DMS153 (cell line): ENCODE measurements around the gene PELI2.

Experiments
- DNase-seq: peaks from one replicate; lab custom pipeline; 2025; lab: John Stamatoyannopoulos, UW

PELI2 gene

DNA sequence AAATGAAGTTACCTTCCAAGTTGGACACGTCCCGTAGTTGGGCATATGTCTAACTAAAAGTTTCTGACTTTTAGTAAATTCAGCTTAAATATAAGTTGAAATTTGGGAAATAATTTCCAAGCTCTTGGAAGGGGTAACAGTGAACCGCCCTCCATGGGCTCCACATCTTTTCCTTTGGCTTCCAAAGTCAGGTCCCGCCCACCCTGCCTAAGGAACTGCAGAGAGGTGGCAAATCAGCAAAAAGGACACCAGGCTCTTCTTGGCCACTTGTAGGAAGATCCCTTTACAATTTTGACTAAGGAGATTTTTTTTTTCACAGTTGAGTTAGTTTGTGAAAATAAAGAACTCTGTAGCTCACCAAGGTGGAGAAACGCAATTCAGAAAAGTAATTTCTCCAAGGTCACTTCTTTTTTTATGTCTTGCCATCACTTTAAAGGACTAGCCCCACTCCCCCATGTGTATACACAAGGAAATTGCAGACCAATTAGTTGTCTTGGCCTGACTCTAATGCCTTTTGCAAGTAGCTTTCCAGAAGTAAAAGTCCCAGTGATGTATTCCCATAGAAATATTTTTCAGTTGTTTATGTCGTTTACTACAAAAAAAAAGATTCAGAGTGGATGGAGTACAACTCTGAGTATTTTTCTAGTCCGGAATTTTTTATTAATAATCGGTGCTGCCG, 181.2 kb downstream of the PELI2 start:
- DNase-seq: no peak

- DNase-seq: no peak
Measured at GRCh38 chr14:56300495-56300894, 182.3 kb downstream of the PELI2 start.

- no peak for DNase-seq
Measured at GRCh38 chr14:56304456-56304855, 186.2 kb downstream of the PELI2 start.

DNA sequence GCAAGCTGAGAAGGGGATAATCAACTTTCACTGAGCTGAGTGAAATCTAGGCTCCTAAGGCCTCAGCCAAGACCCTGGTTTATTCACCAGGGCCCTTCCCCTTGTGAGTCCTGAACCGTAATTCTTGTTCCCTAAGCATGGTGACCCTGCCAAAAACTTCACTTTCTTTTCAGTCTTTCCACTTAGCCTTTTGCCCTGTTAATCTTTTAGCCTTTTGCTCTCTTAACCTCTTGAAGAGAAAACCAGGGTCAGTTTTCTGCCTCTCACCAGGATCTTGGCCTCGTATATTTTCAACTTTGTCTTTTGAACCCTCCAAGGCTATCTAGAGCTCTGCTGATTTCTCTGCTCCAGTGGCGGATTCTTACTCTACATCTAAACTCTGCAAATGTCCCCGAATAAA, 191.0 kb downstream of the PELI2 start:
- no peak for DNase-seq

DNA sequence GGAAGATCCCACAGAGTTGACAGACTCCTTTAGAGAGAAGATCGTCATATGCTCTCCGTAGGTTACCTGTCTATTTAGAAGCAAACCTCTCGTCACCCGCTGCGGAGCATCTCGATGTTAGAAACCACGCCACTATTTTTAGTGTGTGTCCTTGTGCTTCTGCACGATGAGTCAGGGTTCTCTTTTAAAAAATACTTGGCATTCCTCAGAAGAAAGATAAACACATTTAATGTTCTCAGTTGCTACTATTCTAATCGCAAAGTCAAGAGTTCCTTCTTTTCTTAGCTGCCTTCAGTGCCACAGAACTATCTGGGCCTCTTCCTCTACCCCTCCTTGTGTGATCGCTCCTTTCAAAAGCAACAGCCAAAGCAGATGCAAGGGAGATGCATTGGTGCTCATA, 192.4 kb downstream of the PELI2 start:
- no peak for DNase-seq

- no peak for DNase-seq
Measured at GRCh38 chr14:56313789-56314188, 195.6 kb downstream of the PELI2 start.

DNA sequence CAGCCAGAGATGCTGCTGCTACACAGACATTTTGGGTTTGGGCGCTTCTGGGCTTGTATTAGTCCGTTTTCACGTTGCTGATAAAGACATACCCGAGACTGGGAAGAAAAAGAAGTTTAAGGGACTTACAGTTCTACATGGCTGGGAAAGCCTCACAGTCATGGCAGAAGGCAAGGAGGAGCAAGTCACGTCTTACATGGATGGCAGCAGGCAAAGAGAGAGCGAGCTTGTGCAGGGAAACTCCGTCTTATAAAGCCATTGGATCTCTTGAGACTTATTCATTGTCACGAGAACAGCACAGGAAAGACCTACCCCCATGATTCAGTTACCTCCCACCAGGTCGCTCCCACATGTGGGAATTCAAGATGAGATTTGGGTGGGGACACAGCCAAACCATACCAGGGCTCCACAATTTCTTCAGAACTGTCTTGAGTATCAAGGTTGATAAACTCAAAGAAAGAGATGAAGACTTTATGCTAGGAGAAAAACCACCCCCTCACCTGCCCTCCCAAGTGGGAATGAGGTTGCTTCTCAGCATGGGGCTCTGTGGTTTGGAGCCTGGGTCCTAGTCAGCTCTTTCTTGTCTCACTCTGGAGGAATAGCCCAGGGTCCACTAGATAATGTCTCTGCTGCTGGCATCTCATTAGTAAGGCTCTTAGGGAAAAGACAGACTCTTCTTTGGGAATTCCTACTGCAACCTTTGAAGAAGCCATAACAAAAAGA, 200.3 kb downstream of the PELI2 start:
- no peak for DNase-seq

- DNase-seq: no peak
Measured at GRCh38 chr14:56321861-56322260, 203.7 kb downstream of the PELI2 start.

DNA sequence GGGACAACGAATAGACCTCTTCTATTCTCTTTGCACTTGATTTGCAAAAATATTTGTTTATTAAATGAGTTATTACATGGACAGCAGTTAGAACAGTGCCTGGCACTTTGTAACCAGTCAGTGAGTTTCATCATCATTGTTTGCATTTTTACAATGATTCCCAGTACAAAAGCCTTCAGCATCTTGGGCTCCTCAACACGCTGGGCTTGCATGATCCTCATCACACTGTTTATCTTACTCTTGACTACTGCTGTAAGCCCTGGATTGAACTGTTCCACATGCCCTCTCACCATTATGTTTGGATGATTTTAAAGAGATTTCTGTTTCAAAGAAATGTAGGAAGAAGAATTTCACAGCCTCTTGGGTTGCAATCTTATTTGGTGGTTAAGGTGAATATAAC, 204.3 kb downstream of the PELI2 start:
- DNase-seq: peak; percentile 24

GRCh38 chr14:56324454-56324853, 206.2 kb downstream of the PELI2 start:
- no peak for DNase-seq

GRCh38 chr14:56324856-56325699, 206.9 kb downstream of the PELI2 start:
- no peak for DNase-seq

GRCh38 chr14:56328021-56328420, 209.8 kb downstream of the PELI2 start:
- DNase-seq: no peak

- DNase-seq: peak; percentile 56
Measured at GRCh38 chr14:56331592-56332216, 213.5 kb downstream of the PELI2 start.

- peak; percentile 96 for DNase-seq
Measured at GRCh38 chr14:56333359-56334292, 215.4 kb downstream of the PELI2 start.

- DNase-seq: no peak
Measured at GRCh38 chr14:56334458-56334857, 216.2 kb downstream of the PELI2 start.

- DNase-seq: peak; percentile 40
Measured at GRCh38 chr14:56338674-56339073, 220.5 kb downstream of the PELI2 start.

DNA sequence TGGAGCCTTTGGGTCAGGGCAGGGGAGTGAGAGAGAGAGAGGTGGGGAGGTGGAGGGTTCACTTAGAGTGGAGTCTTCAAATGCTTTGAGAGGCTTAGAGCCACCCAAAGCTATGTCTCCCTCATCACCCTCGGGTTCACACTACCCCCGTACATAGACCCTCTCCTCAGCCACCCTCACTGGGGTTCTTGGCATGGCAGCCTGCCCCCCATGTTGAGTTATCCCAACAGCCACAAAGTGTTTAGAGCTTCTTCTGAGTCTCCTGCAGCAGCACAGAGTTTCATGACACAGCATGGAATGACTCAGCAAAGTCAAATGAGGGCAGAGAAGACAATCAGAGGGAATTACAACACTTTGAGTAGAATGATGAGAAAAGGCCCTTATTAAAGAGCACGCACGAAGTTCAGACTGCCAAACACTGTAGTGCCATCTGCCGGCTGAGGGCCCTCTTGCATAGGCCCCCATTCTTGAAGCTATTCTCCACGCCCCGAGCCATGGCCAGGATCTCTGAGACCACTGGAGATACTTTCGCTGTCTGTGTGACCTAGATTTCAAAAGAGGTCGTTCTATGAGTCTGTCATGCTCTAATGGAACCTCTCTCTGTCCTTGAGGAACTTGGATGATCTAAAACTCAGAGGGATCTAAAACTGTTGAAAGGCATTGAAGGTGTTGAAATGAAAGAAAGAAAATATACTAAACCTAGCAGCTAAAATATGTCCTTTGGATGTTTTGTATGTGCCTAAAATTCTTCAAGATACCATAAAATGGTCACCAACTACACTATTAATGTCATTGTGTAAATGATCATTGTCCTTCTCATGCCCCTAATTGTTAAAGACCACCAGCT, 221.9 kb downstream of the PELI2 start:
- peak; percentile 62 for DNase-seq

- DNase-seq: no peak
Measured at GRCh38 chr14:56340932-56341331, 222.7 kb downstream of the PELI2 start.

DNA sequence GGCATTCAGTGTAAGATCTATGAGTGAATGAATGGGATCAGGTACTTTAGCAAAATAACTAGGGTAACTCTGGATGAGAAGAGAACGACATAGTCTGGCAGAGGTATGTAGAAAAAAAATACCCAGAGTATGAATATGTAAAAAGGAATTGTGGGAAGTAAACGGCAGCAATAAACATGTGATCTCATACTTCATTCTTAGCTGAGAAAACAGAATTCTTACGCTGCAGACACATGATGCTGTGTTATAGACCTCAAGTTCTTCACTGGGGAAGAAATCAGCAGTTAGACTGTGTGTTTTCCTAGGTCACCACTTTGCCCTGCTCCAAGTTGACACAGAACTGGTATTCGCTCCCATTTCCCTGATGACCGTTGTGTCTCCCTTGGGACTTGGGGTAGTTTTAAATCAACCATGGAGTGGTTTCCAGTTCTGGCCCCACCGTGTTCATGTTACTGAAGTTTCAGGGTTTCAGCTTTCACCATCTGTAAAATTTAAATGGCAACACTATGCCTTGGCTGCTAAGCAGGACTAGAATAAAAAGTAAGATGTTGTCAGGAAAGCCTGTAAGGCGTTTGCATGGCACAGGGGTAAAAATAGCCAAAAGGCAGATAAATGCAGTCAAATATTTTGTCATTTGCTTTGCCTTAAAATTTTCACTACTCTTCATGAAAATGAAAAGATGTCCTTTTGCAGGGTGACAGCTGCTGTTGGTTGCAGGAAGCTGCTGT, 223.7 kb downstream of the PELI2 start:
- DNase-seq: no peak
